SH-SY5Y (cell line): ENCODE measurements around the gene BTBD6.
A peak's percentile ranks its signal among the peaks of the same experiment; 100 is the strongest.

ENCODE experiments used
- GATA2 ChIP-seq: IDR thresholded peaks from 2 replicates; pipeline ENCODE4 v1.6.1; 2011; ENCODE audit warnings: mild to moderate bottlenecking, low read depth, low read length
- GATA3 ChIP-seq: IDR thresholded peaks from 2 replicates; pipeline ENCODE4 v1.6.1; 2011; ENCODE audit warnings: low read depth, mild to moderate bottlenecking, low read length, moderate library complexity

Gene BTBD6

DNA sequence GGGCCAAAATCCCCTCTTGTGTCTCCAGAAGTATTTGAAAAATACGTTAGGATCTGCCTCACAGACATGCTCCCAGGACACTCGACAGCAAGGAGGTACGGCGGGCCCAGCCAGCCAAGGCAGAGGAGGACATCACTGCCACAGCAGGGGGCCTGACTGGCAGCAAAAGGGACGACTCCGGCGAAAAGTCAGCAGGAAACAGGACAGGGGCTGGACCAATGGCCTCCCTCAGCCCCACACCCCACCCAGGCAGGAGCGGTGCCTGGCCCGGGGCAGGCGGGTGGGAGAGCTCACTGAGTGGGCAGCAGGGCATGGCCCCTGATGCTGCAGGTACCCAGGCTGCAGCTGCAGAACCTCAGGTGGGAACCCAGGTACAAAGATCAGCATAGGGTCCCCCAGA, 34.7 kb downstream of the BTBD6 start:
- TF ChIP-seq GATA2 = no peak
- TF ChIP-seq GATA3 = no peak

DNA sequence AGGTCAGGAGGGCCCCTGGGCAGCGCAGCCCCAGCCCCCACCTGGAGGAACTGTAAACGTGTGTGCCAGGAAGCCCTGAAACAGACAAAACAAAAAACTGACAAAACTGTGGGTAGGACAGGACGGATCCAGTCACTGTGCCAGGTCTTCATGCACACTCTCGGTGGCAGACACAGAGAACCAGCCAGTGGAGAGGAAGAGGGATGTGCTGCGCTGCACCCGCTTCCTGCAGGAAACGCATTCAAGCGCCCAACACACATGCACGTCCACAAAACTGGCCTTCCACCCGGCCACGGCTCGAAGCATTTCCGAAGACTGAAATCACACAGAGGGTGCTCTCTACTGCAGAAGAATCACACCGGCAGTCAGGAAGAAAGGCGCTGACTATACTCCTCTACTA, 35.6 kb downstream of the BTBD6 start:
- no peak for TF ChIP-seq GATA2
- no peak for TF ChIP-seq GATA3

DNA sequence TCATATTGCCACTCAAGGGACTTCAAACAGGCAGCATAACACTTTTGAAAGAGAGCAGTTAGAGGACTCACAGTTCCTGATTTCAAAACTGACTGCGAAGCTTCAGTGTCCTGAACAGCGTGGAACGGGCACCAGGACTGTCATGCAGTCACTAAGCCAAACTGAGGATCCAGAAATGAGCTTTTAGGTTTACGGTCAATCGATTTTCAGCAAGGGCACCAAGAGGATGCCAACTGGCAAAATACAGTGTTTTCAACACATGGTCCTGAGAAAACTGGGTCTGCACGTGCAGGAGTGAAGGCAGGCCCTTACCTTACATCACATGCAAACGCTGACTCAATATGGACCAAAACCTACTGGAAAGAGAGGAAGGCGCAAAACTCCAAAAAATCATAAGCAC, 36.8 kb downstream of the BTBD6 start:
- no peak for TF ChIP-seq GATA2
- no peak for TF ChIP-seq GATA3

DNA sequence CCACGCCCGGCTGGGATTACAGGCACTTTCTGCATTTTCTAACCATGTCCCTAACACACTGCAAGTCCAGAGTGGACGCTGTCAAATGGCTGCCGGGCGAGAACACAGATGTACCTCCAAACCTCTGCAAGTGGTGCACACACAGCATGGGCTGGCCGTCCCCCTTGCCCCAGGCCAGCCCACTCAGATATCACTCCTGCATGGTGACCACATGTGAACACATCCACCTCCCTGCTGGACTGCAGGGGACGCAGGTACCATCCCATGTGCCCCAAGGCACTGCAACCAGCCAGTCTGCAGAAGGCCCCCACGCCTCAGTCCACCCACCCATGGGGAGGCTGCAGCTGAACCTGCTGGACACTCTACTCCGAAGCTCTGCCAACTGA, 38.4 kb downstream of the BTBD6 start:
- TF ChIP-seq GATA3 (no peak), GATA2 (no peak)

DNA sequence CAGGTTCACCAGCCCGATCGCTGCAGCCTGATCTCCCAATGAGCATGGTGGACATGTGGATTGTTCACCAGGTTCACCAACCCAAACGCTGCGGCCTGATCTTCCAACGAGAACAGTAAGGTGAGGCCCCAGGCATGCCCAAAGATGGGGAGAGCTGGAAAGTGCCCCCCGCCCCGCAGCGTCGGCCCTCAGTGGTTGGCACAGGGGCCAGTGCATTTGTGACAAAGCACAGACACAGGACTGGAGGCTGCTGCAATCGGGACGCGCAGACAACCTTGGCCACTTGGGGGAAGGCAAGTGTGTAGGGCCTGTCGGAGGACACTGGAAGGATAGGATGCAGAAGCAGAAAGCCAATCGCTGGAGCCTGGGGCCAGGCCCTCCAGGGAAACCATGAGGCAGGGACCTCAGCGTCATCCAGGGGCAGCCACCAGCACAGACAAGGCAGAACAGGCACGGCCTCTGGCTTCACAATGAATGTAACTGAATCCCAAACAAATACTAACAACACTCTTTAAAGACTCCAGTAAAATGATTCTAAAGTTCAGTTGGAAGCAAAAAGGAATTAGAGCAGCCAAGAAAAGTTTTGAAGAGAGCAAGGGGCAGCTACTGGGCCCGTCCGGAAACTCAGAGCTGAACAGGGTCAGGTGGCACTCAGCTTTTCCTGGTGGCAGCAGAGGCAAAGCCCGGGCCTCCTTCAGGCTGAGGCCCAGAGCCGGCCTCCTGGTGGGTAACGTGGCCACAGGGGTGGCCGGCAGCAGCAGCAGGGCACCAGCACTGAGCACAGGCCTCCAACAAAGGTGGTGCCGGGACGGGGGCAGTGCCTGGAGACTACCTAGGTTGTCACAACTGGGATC, 39.1 kb downstream of the BTBD6 start:
- no peak for TF ChIP-seq GATA3
- no peak for TF ChIP-seq GATA2

DNA sequence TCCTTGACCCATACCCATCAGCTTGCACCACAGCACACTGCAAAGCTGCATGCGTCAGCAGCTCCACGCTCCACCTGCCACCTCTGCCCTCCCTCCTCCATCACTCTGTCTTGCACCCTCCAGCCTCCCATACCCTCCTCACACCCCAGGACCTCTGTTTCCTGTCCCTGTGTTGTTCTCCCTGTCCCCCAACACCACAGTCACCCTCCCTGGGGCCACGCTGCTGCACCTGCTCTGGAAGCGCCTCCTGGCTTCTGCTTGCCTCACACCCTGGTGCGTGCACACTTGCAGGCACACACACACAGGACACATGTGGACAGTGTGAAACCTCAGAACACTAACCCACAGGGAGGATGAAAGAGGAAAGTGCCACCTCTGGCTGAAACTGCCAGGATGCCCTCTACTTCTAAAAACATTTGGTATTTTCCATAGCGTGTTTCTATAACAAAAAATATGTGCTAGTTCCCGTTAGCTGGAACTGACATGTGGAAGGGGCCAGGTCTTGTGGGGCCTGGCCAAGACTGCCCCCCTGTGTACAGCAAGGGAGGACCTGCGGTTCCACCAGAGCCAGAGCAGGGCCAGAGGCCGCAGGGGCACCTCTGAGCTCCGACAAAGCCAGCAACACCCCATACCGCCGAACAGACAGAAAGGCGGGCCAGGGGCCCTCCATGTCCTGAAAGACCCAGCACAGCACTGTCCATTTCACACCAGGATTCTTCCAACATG, 42.5 kb downstream of the BTBD6 start:
- no peak for TF ChIP-seq GATA3
- TF ChIP-seq GATA2 = no peak

DNA sequence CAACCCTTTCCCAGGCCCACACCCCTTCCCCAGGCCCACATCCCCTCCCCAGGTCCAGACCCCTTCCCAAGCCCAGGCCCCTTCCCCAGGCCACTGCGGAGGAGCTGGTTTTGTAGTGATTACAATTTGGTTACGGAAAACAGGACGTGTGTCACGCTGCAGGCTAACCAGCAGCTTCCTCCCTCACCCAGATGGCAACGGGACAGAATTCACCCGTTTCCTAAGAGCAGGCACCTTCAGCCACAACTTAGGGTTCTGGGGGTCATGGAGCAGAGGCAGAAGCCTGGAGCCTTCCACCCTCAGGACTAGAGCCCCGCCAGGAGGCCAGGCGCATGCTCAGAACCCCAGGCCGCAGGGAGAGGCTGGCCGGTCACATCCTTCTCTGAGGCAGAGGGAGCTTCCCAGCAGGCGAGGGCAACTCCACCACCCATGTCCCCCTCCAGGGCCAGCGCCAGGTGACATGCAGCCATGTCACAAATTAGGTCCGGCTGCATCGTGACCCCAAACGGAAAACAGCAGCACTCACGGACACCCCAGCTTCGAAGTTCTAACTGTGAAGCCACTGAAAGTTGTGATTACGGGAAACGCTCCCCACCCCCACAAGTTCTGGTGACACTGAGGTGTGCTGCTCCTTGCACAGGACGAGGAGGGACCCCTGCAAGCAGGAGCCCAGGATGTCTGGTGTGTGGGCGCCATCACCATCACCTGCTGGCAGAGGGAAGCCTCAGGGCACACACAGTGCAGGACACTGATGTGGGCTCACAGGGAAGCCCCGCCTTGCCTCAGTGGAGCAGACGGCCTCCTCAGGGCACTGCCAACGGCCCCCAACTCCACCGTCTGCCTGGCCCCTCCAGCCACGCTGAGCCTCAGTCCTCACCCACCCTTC, 44.7 kb downstream of the BTBD6 start:
- no peak for TF ChIP-seq GATA2
- TF ChIP-seq GATA3 = no peak

DNA sequence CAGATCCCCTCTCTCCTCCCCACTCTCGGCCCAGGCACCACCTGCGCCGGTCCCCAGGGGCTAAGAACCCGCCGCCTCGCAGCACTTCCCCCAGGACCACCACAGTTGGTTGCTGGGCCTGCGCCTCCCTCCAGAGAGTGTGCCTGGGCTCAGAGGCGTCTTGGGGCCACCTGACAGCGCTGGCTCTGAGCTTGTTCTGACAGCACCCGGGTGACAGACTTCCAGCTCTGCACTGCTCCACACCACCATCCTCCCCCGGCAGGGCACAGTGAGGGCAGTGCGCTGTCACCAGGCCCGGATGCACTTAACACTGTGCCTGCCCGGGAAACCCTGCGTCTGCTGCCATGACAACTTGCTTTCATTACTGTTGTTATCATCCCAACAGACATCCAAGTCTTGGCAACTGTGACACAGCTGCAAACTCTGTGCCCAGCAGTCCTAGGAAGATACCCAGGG, 45.8 kb downstream of the BTBD6 start:
- TF ChIP-seq GATA3 (no peak), GATA2 (peak; percentile 60; the same call in 1 of the 2 replicates)

DNA sequence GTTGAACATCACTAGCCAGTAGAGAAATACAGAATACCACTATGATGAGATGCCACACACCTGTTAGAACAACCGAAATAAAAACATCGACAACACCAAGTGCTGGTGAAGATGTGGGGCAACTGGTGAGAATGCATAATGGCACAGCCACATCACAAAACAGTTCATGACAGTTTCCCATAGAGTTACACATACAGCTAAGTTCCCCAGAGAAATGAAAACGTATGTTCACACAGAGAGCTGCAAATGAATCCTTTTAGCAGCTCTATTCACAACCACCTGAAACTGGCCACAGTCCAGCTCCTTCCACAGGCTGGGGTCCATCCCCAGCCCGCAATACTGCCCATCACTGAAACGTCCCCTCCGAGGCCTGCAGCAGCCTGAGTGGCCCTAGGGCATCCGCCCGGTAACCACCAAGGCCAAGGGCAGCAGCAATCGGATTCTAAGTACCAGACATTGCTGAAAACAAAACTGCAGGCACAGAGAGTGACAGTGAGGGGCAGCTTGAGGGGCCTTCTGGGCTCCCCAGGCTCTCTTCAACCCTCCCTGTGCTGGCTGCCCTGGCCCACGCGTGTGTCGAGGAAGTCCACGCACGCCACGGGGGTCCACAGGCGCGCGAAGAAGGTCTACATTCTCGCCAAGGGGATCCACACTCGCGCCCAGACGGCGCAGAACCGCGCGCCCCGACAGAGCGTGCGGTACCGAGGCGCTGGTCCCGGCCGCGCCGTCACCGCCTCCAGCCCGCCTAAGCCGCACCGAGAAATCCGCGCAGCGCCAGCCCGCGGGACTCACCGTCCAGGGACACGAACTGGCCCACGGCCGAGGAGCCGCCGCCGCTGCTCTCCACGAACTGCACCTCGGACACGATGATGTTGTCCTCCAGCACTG, 51.6 kb downstream of the BTBD6 start:
- TF ChIP-seq GATA2 (no peak; the same call in 1 of the 2 replicates), GATA3 (no peak)
